Uterus (tissue), 2 donors: ENCODE data around the gene KLHL40.

Experiments used
- POLR2A ChIP-seq, 2 donors: fragments of 450-650 bp; IDR thresholded peaks; one replicate each; pipeline ENCODE4 v1.6.1; 2016; ENCODE audit warnings: antibody characterized with exemption in 2 of 2, mild to moderate bottlenecking in 1 of 2, moderate library complexity in 1 of 2
- TF ChIP-seq, protein P1 (sequence below), 4 experiments: fragments of 200-600 bp in 2 of 4; fragments of 450-650 bp in 2 of 4; sonication (generic) in 2 of 4; IDR thresholded peaks; one replicate each; pipeline ENCODE4 v1.5.1; 2016 to 2019; ENCODE audit warnings: antibody characterized with exemption in 4 of 4, mild to moderate bottlenecking in 2 of 4, moderate library complexity in 1 of 4

- TF ChIP-seq, protein P1, sequence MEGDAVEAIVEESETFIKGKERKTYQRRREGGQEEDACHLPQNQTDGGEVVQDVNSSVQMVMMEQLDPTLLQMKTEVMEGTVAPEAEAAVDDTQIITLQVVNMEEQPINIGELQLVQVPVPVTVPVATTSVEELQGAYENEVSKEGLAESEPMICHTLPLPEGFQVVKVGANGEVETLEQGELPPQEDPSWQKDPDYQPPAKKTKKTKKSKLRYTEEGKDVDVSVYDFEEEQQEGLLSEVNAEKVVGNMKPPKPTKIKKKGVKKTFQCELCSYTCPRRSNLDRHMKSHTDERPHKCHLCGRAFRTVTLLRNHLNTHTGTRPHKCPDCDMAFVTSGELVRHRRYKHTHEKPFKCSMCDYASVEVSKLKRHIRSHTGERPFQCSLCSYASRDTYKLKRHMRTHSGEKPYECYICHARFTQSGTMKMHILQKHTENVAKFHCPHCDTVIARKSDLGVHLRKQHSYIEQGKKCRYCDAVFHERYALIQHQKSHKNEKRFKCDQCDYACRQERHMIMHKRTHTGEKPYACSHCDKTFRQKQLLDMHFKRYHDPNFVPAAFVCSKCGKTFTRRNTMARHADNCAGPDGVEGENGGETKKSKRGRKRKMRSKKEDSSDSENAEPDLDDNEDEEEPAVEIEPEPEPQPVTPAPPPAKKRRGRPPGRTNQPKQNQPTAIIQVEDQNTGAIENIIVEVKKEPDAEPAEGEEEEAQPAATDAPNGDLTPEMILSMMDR (IDR thresholded peaks at IDR 0.05) = no peak
- TF ChIP-seq POLR2A (IDR thresholded peaks at IDR 0.05) = no peak
These were observed 36.4 kb downstream of the KLHL40 start for GRCh38 chr3:42721690-42722089.
